GM12875 (cell line): Measurements from ENCODE around the gene RBM7.

ENCODE experiments used
- H3K4me3 ChIP-seq: one replicate; pipeline ENCODE4 v1.5.1; 2011; ENCODE audit warnings: low read depth, low read length, control low read depth
- CTCF ChIP-seq: IDR thresholded peaks from 2 replicates; pipeline ENCODE4 v1.5.1; 2011; ENCODE audit warnings: low read depth, mild to moderate bottlenecking, control low read depth, inconsistent platforms, low read length, moderate library complexity, borderline replicate concordance; ENCODE audit not compliant: insufficient read depth

Gene RBM7

GRCh38 chr11:114401311-114401710 is 845 bp downstream of the RBM7 start:
- H3K4me3 ChIP-seq = peak overlapping the region; percentile 86
- TF ChIP-seq CTCF = no peak

GRCh38 chr11:114412946-114413345 is 12.5 kb downstream of the RBM7 start:
- H3K4me3 ChIP-seq = no peak overlapping the region
- TF ChIP-seq CTCF = no peak

GRCh38 chr11:114413958-114414357 is 13.5 kb downstream of the RBM7 start:
- TF ChIP-seq CTCF = no peak
- H3K4me3 ChIP-seq = no peak overlapping the region

GRCh38 chr11:114416441-114416961 is 16.0 kb downstream of the RBM7 start:
- no peak overlapping the region for H3K4me3 ChIP-seq
- no peak for TF ChIP-seq CTCF

GRCh38 chr11:114426280-114426679 is 25.8 kb downstream of the RBM7 start:
- TF ChIP-seq CTCF = no peak
- no peak overlapping the region for H3K4me3 ChIP-seq

GRCh38 chr11:114430290-114430689 is 29.8 kb downstream of the RBM7 start:
- TF ChIP-seq CTCF = no peak
- no peak overlapping the region for H3K4me3 ChIP-seq

- no peak overlapping the region for H3K4me3 ChIP-seq
- no peak for TF ChIP-seq CTCF
Observed at GRCh38 chr11:114432893-114433292, 32.4 kb downstream of the RBM7 start.
